Bronchial epithelial cell (primary cell): ENCODE data around the gene C16orf90. TPM values are rescaled to one million over a fixed set of nuclear protein-coding genes. Genes with fewer than 3 reads are reported as not detected.

ENCODE experiments used
- DNase-seq: peaks from one replicate; pipeline ENCODE4 v3.0.0-alpha.2; 2010; ENCODE audit warnings: low read depth
- FAIRE-seq: peaks from 2 replicates; lab custom pipeline; 2011; peaks lifted over from hg19 to GRCh38; lab: Jason Lieb, UNC
- H3K27me3 ChIP-seq: 2 replicates; pipeline ENCODE4 v1.5.1; 2011; ENCODE audit warnings: low read length; ENCODE audit not compliant: control insufficient read depth, insufficient read depth
- H3K36me3 ChIP-seq: 2 replicates; pipeline ENCODE4 v1.5.1; 2011; ENCODE audit warnings: low read length; ENCODE audit not compliant: control insufficient read depth, insufficient read depth
- H3K4me3 ChIP-seq: 2 replicates; pipeline ENCODE4 v1.5.1; 2011; ENCODE audit warnings: mild to moderate bottlenecking, low read depth, low read length, control low read depth
- total RNA-seq: library from RNA; depleted of rRNA; stranded (reverse); fragments of >200 nt; gene quantifications from 2 replicates; pipeline ENCODE4 v1.2.1, GENCODE V29; 2014
- TF ChIP-seq, protein P1 (sequence below): IDR thresholded peaks from 2 replicates; pipeline ENCODE4 v1.5.1; 2011; ENCODE audit warnings: mild to moderate bottlenecking, moderate library complexity, low read length, control low read depth, inconsistent platforms; ENCODE audit not compliant: insufficient read depth, severe bottlenecking

Gene C16orf90
- total RNA-seq, 1 donor from 2014 or later = not detected

DNA sequence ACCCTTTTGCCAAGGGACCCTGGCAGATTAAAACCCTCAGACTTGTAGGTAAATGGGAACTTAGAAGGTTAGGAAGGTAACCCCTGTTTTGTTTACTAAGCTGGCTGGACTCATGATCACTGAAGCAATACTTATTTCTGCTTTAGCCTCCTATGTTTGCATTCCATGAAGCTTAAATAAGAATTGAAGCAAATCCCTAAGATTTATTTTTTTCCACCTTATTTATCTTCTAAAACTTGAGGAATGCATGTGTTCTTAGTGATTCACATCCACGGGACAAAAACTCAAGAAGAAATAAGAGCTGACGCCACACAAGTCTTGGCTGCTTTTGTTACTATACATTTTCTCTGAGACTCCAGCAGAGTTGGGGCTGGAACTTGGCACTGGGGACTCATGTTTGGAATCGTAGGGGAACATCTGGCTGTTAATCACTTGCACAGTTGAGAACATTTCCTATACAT, 41.0 kb upstream of the C16orf90 start:
- Histone ChIP-seq H3K4me3 (no peak overlapping the region), H3K27me3 (no peaks in the 10 kb centered on the region), H3K36me3 (peaks cover 10% of the 10 kb centered on the region)
- DNase-seq = no peak
- TF ChIP-seq, protein P1, sequence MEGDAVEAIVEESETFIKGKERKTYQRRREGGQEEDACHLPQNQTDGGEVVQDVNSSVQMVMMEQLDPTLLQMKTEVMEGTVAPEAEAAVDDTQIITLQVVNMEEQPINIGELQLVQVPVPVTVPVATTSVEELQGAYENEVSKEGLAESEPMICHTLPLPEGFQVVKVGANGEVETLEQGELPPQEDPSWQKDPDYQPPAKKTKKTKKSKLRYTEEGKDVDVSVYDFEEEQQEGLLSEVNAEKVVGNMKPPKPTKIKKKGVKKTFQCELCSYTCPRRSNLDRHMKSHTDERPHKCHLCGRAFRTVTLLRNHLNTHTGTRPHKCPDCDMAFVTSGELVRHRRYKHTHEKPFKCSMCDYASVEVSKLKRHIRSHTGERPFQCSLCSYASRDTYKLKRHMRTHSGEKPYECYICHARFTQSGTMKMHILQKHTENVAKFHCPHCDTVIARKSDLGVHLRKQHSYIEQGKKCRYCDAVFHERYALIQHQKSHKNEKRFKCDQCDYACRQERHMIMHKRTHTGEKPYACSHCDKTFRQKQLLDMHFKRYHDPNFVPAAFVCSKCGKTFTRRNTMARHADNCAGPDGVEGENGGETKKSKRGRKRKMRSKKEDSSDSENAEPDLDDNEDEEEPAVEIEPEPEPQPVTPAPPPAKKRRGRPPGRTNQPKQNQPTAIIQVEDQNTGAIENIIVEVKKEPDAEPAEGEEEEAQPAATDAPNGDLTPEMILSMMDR = no peak
- FAIRE-seq = no peak

DNA sequence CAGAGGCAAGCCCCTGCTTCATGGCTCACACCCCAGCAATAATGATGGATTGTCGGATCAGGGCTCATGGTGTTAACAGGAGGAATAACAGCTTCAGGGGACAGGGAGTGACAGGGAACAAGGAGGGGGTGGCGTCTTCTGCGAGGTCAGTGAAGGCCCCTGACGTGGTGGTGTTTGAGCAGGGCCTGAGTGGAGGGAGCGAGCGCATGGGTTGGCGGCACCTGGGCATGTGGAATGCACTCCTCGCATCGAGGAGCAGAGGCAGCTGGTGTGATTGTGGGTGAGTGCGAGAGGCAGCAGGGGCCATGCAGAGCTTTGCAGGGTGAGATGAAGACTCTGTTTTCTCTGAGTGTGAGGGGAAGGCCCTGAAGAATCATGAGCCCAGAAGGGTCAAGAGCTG, 38.8 kb upstream of the C16orf90 start:
- peaks cover 14% of the 10 kb centered on the region for H3K36me3 ChIP-seq

DNA sequence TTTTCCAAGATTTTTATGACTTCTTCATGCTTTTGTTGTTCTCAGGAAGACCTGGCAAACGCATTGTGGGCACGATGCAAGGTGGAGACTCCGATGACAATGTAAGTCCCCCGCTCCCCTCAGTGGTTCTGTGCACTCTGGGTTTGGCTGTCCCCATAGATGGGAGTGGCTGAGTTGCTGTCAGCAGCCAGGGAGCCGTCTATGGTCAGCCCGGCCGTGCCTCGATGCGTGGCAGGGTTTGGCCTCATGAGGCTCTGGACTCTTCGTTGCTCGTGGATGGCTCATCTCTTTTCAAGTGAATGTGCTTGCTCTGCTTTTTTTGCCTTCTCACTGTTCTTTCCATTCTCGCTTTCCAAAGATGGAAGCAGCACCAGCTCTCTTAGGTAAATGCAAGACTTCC, 37.5 kb upstream of the C16orf90 start:
- no peaks in the 10 kb centered on the region for H3K27me3 ChIP-seq
- H3K36me3 ChIP-seq = peaks cover 17% of the 10 kb centered on the region
- DNase-seq (no peak), FAIRE-seq (no peak)
- no peak overlapping the region for H3K4me3 ChIP-seq
- TF ChIP-seq, protein P1 = no peak

More for the DNA sequence above, 38.8 kb upstream of the C16orf90 start:
- DNase-seq (no peak), FAIRE-seq (no peak)
- no peak overlapping the region for H3K4me3 ChIP-seq
- TF ChIP-seq, protein P1 = no peak
- no peaks in the 10 kb centered on the region for H3K27me3 ChIP-seq

DNA sequence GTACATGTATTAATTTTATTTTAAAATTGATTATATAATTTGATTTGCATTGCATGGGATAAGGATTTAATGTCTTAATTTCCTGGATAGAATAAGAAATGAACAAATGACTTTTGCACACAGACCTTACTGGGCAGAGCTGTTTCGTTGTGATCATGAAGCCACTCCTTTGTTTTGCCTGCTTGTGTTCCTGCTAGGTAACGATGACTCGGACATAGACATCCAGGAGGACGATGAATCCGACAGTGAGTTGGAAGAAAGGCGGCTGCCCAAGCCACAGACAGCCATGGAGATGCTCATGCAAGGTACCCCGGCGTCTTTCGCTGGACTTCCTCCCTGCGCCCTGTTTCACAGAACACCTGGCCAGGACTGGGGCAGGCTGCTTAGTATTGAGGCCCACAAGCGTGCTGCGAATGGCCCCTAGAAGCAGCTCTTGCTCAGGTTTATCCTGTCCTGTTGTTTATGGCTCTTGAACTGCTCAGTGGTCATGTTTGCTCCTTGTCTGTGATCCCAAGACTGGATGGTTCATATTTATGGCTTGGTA, 35.2 kb upstream of the C16orf90 start:
- FAIRE-seq (no peak), DNase-seq (peak; percentile 67)
- TF ChIP-seq, protein P1 = no peak
- H3K27me3 ChIP-seq = no peaks in the 10 kb centered on the region
- H3K4me3 ChIP-seq = no peak overlapping the region
- H3K36me3 ChIP-seq = peaks cover 18% of the 10 kb centered on the region

DNA sequence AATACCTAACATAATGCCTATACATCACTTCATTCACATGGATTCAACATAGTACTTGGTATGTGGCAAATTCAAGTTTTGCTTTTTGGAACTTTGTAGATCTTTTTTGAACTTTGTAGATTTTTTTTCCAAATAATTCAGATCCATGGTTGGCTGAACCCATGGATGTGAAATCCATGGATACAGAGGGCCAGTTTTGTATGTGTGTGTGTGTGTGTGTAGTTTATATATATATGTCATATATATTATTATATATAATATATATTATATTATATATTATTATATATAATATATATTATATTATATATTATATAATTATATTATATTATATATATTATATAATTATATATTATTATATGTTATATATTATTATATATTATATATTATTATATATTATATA, 33.9 kb upstream of the C16orf90 start:
- H3K27me3 ChIP-seq = no peaks in the 10 kb centered on the region
- TF ChIP-seq, protein P1 = no peak
- H3K4me3 ChIP-seq = no peak overlapping the region
- DNase-seq (no peak), FAIRE-seq (no peak)
- H3K36me3 ChIP-seq = peaks cover 19% of the 10 kb centered on the region

DNA sequence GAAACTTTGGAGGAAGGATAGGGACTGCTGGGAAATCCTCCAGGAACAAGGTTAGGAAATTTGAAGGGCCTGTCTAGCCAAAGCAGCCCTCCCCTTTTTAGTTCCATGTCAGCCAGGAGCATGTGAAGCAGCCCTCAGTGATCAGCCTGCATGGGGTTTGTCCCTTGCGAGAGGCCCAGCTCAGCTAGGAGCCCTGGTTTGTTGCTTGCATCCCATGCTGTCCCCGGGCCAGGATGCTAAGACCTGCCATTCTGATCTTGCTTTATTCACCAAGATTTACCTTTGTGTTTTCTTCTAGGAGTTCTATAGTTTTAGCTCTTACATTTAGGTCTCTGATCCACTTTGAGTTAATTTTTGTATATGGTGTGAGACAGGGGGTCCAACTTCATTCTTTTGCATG, 33.1 kb upstream of the C16orf90 start:
- TF ChIP-seq, protein P1 = no peak
- Histone ChIP-seq H3K36me3 (peaks cover 18% of the 10 kb centered on the region), H3K4me3 (no peak overlapping the region), H3K27me3 (no peaks in the 10 kb centered on the region)
- FAIRE-seq (no peak), DNase-seq (no peak)
